GM23248 (cell line): ENCODE results near the gene OR4K14. TPM values are rescaled to one million over a fixed set of nuclear protein-coding genes. Genes with fewer than 3 reads are reported as not detected.
"Not testable (repeated sequence)": the region's sequence is repeated elsewhere in the genome, so short reads cannot be mapped to it uniquely, and the experiment has no call there.

Source experiments
- DNase-seq: peaks from one replicate; pipeline ENCODE4 v3.0.0-alpha.2; 2015
- H2AFZ ChIP-seq: fragments of 200-600 bp; sonication (generic); 2 replicates; pipeline ENCODE4 v1.6.1; 2016; ENCODE audit warnings: antibody characterized with exemption
- H3F3A ChIP-seq: fragments of 200-600 bp; sonication (generic); 2 replicates; pipeline ENCODE4 v1.6.1; 2016; ENCODE audit warnings: mild to moderate bottlenecking, antibody characterized with exemption, mixed run types; ENCODE audit not compliant: insufficient read depth
- H3K27ac ChIP-seq: fragments of 200-600 bp; sonication (generic); 2 replicates; pipeline ENCODE4 v1.5.1; 2016; ENCODE audit warnings: mild to moderate bottlenecking
- H3K27me3 ChIP-seq: fragments of 200-600 bp; sonication (generic); replicated peaks from 2 replicates; pipeline ENCODE4 v1.6.1; 2016; ENCODE audit warnings: mild to moderate bottlenecking; ENCODE audit not compliant: insufficient read depth
- H3K36me3 ChIP-seq: fragments of 200-600 bp; sonication (generic); 2 replicates; pipeline ENCODE4 v1.6.1; 2016; ENCODE audit warnings: low read depth, mild to moderate bottlenecking
- H3K4me1 ChIP-seq: fragments of 200-600 bp; sonication (generic); 2 replicates; pipeline ENCODE4 v1.6.1; 2016; ENCODE audit warnings: mild to moderate bottlenecking; ENCODE audit not compliant: insufficient read depth
- H3K4me2 ChIP-seq: fragments of 200-600 bp; sonication (generic); one replicate; pipeline ENCODE4 v1.6.1; 2016; ENCODE audit warnings: mild to moderate bottlenecking; ENCODE audit not compliant: unreplicated experiment
- H3K4me3 ChIP-seq: fragments of 200-600 bp; sonication (generic); 2 replicates; pipeline ENCODE4 v1.5.1; 2016; ENCODE audit warnings: mild to moderate bottlenecking
- H3K79me2 ChIP-seq: fragments of 200-600 bp; sonication (generic); 2 replicates; pipeline ENCODE4 v1.6.1; 2016; ENCODE audit warnings: mild to moderate bottlenecking; ENCODE audit not compliant: insufficient read depth
- H3K9ac ChIP-seq: fragments of 200-600 bp; sonication (generic); 2 replicates; pipeline ENCODE4 v1.6.1; 2016; ENCODE audit warnings: mild to moderate bottlenecking
- H3K9me2 ChIP-seq: fragments of 200-600 bp; sonication (generic); 2 replicates; pipeline ENCODE4 v1.6.1; 2016; ENCODE audit warnings: mixed run types, mild to moderate bottlenecking, moderate library complexity; ENCODE audit not compliant: insufficient read depth
- H3K9me3 ChIP-seq: fragments of 200-600 bp; sonication (generic); one replicate; pipeline ENCODE4 v1.6.1; 2017; ENCODE audit warnings: low read depth
- H4K20me1 ChIP-seq: fragments of 200-600 bp; sonication (generic); 2 replicates; pipeline ENCODE4 v1.6.0; 2016; ENCODE audit not compliant: insufficient read depth
- EZH2 ChIP-seq: fragments of 200-600 bp; sonication (generic); IDR thresholded peaks from 2 replicates; pipeline ENCODE4 v1.6.1; 2018; ENCODE audit warnings: antibody characterized with exemption, mild to moderate bottlenecking; ENCODE audit not compliant: insufficient read depth, poor library complexity, severe bottlenecking
- EZH2phosphoT487 ChIP-seq: fragments of 200-600 bp; sonication (generic); IDR thresholded peaks from 2 replicates; pipeline ENCODE4 v1.6.1; 2018; ENCODE audit warnings: antibody characterized with exemption, moderate library complexity, mild to moderate bottlenecking, low read depth; ENCODE audit not compliant: insufficient read depth
- WGBS, 2 experiments: methylation state at CpG; one replicate each; pipeline ENCODE4 v1.1.6; 2015 to 2017; ENCODE audit warnings: low lambda C conversion rate in 2 of 2, low coverage in 1 of 2; ENCODE audit errors: missing lambda C conversion rate in 2 of 2; 5-methylcytosine and 5-hydroxymethylcytosine counted together
- in situ Hi-C: fragments of 300-500 bp; cut with MboI; formaldehyde crosslinking; loops from 2 replicates; pipeline ENCODE4 v1.15.0; 2020
- polyA plus RNA-seq: library from polyadenylated mRNA; unstranded; fragments of >200 nt; fragmentation: Nextera tagmentation; extraction: Ambion mirVana; gene quantifications from 2 replicates; pipeline ENCODE4 v1.2.1, GENCODE V29; 2016
- total RNA-seq: library from RNA; depleted of rRNA; stranded (reverse); fragments of >200 nt; shearing (Covaris generic); gene quantifications from 2 replicates; pipeline ENCODE4 v1.2.3, GENCODE V29; 2014; rRNA removed

The OR4K14 gene
- total and polyA plus RNA-seq, 2 experiments from 2014 or later = not detected

DNA sequence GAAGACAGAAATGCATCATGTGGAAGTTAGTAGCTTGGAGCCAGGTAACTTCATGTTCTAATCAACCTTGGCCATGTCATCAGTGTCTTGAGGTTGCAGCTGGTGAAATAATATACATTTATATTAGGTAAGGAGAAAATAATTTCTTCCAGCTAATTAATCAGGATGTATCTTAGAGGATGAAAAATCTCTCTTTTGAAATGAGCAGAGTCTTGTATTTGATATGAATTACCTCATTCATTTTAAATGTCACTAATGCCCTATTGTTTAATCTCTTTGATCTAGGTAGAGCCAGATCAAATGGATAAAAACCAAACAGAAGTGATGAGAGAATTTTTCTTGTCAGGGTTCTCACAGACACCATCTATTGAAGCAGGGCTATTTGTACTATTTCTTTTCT is 17.2 kb downstream of the OR4K14 start, which contains the start of gene OR4Q2:
Gene OR4Q2 (plus strand): TSS at position 301 of the 400 bp plus-strand sequence.
- H3F3A ChIP-seq = no peaks in the 10 kb centered on the region
- H3K4me3 ChIP-seq = no peak within 1 kb of the TSS
- H3K9me3 ChIP-seq = no peaks in the 10 kb centered on the region
- no peak within 1 kb of the TSS for H3K9ac ChIP-seq
- TF ChIP-seq EZH2 (no peak), EZH2phosphoT487 (no peak)
- no peaks in the 10 kb centered on the region for H3K27me3 ChIP-seq
- H3K36me3 ChIP-seq = no peaks in the 10 kb centered on the region
- no peak within 1 kb of the TSS for H3K4me2 ChIP-seq
- H3K79me2 ChIP-seq = no peaks in the 10 kb centered on the region
- H4K20me1 ChIP-seq = no peaks in the 10 kb centered on the region
- no peaks in the 10 kb centered on the region for H3K9me2 ChIP-seq
- no peak for DNase-seq
- no peak within 1 kb of the TSS for H3K27ac ChIP-seq
- no peak within 1 kb of the TSS for H2AFZ ChIP-seq
- no peaks in the 10 kb centered on the region for H3K4me1 ChIP-seq
- in situ Hi-C loops = no loop called here

DNA sequence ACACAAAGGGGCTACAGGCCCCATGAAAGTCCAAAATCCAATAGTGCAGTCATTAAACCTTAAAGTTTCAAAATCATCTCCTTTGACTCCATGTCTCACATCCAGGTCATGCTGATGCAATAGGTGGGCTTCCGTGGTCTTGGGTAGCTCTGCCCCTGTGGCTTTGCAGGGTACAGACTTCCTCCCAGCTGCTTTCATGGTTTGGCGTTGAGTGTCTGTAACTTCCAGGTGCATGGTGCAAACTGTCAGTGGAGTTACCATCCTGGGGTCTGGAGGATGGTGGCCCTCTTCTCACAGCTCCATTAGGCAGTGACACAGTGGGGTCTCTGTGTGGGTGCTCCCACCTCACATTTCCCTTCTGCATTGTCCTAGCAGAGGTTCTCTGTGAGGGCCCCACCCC is 25.7 kb downstream of the OR4K14 start:
- Histone ChIP-seq H3K36me3 (no peaks in the 10 kb centered on the region), H3K27me3 (no peaks in the 10 kb centered on the region), H3K9me2 (no peaks in the 10 kb centered on the region), H2AFZ (no peak overlapping the region), H3K79me2 (no peaks in the 10 kb centered on the region), H3K4me1 (no peaks in the 10 kb centered on the region), H3K27ac (no peak overlapping the region), H4K20me1 (no peaks in the 10 kb centered on the region), H3K9ac (no peak overlapping the region), H3F3A (no peaks in the 10 kb centered on the region), H3K4me2 (no peak overlapping the region), H3K4me3 (no peak overlapping the region), H3K9me3 (no peaks in the 10 kb centered on the region)
- 0 to 3% methylated on average over 2 of the region's 2 CpGs for WGBS, 2 experiments
- DNase-seq = no peak
- in situ Hi-C loops = no loop called here
- TF ChIP-seq EZH2phosphoT487 (no peak), EZH2 (no peak)

- Histone ChIP-seq H3K36me3 (no peaks in the 10 kb centered on the region), H3K4me3 (no peak within 1 kb of the TSS), H3K4me2 (no peak within 1 kb of the TSS), H3K9me3 (no peaks in the 10 kb centered on the region), H3K27ac (no peak within 1 kb of the TSS), H3K9ac (no peak within 1 kb of the TSS), H2AFZ (no peak within 1 kb of the TSS), H3F3A (no peaks in the 10 kb centered on the region), H3K27me3 (no peaks in the 10 kb centered on the region), H3K4me1 (no peaks in the 10 kb centered on the region), H4K20me1 (no peaks in the 10 kb centered on the region), H3K9me2 (no peaks in the 10 kb centered on the region), H3K79me2 (no peaks in the 10 kb centered on the region)
- TF ChIP-seq EZH2phosphoT487 (no peak), EZH2 (no peak)
- in situ Hi-C loops = no loop called here
- WGBS, 2 experiments = 58 to 70% methylated on average over 3 of the region's 3 CpGs
- DNase-seq = no peak
Observed at GRCh38 chr14:19975291-19975690, 43.8 kb downstream of the OR4K14 start, which contains the start of gene OR4K15. Gene OR4K15 (plus strand): TSS chr14:19975591. CDS start chr14:19975591, 0 bp downstream.

GRCh38 chr14:19974844-19975243 is 44.3 kb downstream of the OR4K14 start:
- Histone ChIP-seq H3K4me3 (no peak overlapping the region), H3K9ac (no peak overlapping the region), H3K36me3 (no peaks in the 10 kb centered on the region), H4K20me1 (no peaks in the 10 kb centered on the region), H3K9me3 (no peaks in the 10 kb centered on the region), H3K27ac (no peak overlapping the region), H3K27me3 (no peaks in the 10 kb centered on the region), H3K9me2 (no peaks in the 10 kb centered on the region), H3K4me2 (no peak overlapping the region), H3K4me1 (no peaks in the 10 kb centered on the region), H3K79me2 (no peaks in the 10 kb centered on the region), H2AFZ (no peak overlapping the region), H3F3A (no peaks in the 10 kb centered on the region)
- TF ChIP-seq EZH2 (no peak), EZH2phosphoT487 (no peak)
- in situ Hi-C loops = no loop called here
- WGBS, 2 experiments = 7 to 12% methylated on average over 1 of the region's 1 CpG
- DNase-seq = no peak

DNA sequence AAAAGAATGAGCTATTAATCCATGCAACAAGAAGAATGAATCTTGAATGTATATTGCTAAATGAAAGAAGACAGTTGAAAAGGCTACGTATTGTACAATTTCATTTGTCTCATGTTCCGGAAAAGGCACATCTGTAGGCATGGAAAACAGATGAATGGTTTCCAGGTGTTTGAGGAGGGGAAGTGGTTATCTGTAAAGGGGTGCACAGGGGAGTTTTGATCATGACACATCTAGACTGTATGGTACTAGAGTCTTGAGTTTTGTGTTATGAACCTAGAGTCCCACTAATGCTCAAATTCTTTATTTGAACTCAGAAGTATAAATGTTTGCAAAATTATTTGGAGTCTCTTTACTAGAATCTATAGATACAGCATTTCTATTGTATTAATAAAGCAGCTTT is 49.4 kb downstream of the OR4K14 start:
- H3K79me2 ChIP-seq, H3K27me3 ChIP-seq, H3K36me3 ChIP-seq, H3K27ac ChIP-seq, H2AFZ ChIP-seq, H3K4me2 ChIP-seq, H3K9ac ChIP-seq, H3K9me3 ChIP-seq, H3K4me3 ChIP-seq, H3F3A ChIP-seq, H4K20me1 ChIP-seq, H3K9me2 ChIP-seq, DNase-seq, in situ Hi-C loops, H3K4me1 ChIP-seq: not testable (repeated sequence)
- 32 to 38% methylated on average over 2 of the region's 2 CpGs for WGBS, 2 experiments

Other genes with a start within 250 kb of the OR4K14 start
- not detected in 2 replicates for gene OR4M1, start 245.8 kb downstream of the OR4K14 start, total RNA-seq
- gene OR4M1, start 245.8 kb downstream of the OR4K14 start, polyA plus RNA-seq = not detected in 2 replicates
- not detected in 2 replicates for gene OR4N2, start 215.5 kb downstream of the OR4K14 start, total RNA-seq
- gene OR4N2, start 215.5 kb downstream of the OR4K14 start, polyA plus RNA-seq = not detected in 2 replicates
- gene OR4K2, start 144.2 kb downstream of the OR4K14 start, total RNA-seq = not detected in 2 replicates
- not detected in 2 replicates for gene OR4K2, start 144.2 kb downstream of the OR4K14 start, polyA plus RNA-seq
- not detected in 2 replicates for gene OR4K5, start 98.7 kb downstream of the OR4K14 start, total RNA-seq
- gene OR4K5, start 98.7 kb downstream of the OR4K14 start, polyA plus RNA-seq = not detected in 2 replicates
- not detected in 2 replicates for gene OR4K1, start 88.4 kb downstream of the OR4K14 start, total RNA-seq
- gene OR4K1, start 88.4 kb downstream of the OR4K14 start, polyA plus RNA-seq = not detected in 2 replicates
- gene OR4K15, start 43.7 kb downstream of the OR4K14 start, total RNA-seq = not detected in 2 replicates
- gene OR4K15, start 43.7 kb downstream of the OR4K14 start, polyA plus RNA-seq = not detected in 2 replicates
- gene OR4Q2, start 17.1 kb downstream of the OR4K14 start, total RNA-seq = not detected in 2 replicates
- gene OR4Q2, start 17.1 kb downstream of the OR4K14 start, polyA plus RNA-seq = not detected in 2 replicates
- not detected in 2 replicates for gene OR4K13, start 16.7 kb upstream of the OR4K14 start, total RNA-seq
- not detected in 2 replicates for gene OR4K13, start 16.7 kb upstream of the OR4K14 start, polyA plus RNA-seq
- gene OR4L1, start 40.7 kb upstream of the OR4K14 start, total RNA-seq = not detected in 2 replicates
- gene OR4L1, start 40.7 kb upstream of the OR4K14 start, polyA plus RNA-seq = not detected in 2 replicates
- not detected in 2 replicates for gene OR4K17, start 91.4 kb upstream of the OR4K14 start, total RNA-seq
- gene OR4K17, start 91.4 kb upstream of the OR4K14 start, polyA plus RNA-seq = not detected in 2 replicates
- gene OR4N5, start 119.5 kb upstream of the OR4K14 start, total RNA-seq = not detected in 2 replicates
- not detected in 2 replicates for gene OR4N5, start 119.5 kb upstream of the OR4K14 start, polyA plus RNA-seq
- not detected in 2 replicates for gene OR11G2, start 171.6 kb upstream of the OR4K14 start, total RNA-seq
- gene OR11G2, start 171.6 kb upstream of the OR4K14 start, polyA plus RNA-seq = not detected in 2 replicates
- gene OR11H6, start 204.4 kb upstream of the OR4K14 start, total RNA-seq = not detected in 2 replicates
- gene OR11H6, start 204.4 kb upstream of the OR4K14 start, polyA plus RNA-seq = not detected in 2 replicates
- not detected in 2 replicates for gene OR11H7, start 209.7 kb upstream of the OR4K14 start, total RNA-seq
- gene OR11H7, start 209.7 kb upstream of the OR4K14 start, polyA plus RNA-seq = not detected in 2 replicates
- not detected in 2 replicates for gene OR11H4, start 220.0 kb upstream of the OR4K14 start, total RNA-seq
- gene OR11H4, start 220.0 kb upstream of the OR4K14 start, polyA plus RNA-seq = not detected in 2 replicates